NK-92 (cell line): Measurements from ENCODE around the gene MAGEA2.
"Not testable (repeated sequence)": the region's sequence is repeated elsewhere in the genome, so short reads cannot be mapped to it uniquely, and the experiment has no call there.

ENCODE experiments used
- DNase-seq: peaks from one replicate; lab custom pipeline; 2025; ENCODE audit not compliant: unreplicated experiment; lab: John Stamatoyannopoulos, UW

Gene MAGEA2

DNA sequence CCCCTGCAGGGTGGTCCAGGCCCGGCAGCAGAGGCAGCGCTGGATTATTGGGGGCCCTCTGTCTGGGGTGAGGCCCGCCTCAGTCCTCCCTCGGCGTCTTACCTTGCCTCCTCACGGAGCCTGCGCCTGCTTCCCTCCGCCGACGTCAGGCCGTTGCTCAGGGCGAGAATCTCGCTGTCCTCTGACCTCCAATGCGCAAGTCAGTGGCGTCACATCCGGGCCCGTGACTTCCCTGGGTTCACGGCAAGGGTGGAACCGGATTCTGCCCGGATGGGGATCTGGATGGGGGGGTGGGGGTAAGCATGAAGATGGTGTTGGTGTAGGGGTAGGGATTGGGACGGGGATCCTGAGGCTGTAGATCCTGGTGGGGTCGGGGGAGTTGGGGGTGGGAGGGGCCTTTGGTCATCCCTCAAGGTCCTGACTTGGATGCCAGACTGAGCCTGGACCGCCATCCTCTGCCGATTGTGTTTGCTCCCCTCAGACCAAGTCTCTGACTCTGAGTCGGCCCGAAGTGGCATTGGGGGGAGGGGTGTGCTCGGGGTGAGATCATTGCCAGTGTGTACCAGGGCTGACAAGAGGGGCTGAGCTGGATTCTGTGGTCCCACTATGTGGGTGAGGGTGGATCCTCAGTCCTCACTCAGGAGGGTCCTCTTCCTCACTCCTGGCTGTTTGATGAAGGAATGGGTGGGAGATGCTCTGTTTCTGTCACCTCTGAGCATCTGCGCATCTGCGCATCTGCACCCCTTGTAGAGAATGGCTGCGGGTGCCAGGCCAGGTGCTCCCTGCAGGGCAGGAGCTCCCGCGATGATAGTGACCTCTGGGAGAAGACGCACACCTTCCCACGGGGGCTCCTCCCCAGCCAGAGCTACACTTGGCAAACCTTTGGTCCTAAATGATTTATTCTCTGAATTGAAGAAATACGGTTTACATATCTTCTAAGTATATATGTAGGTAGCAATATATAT lies at the start of gene MAGEA2:
MAGEA2 (minus strand) TSS at position 157 of the 965 bp plus-strand sequence. CDS start 2,479 bp downstream, outside the sequence.
- not testable (repeated sequence) for DNase-seq

DNA sequence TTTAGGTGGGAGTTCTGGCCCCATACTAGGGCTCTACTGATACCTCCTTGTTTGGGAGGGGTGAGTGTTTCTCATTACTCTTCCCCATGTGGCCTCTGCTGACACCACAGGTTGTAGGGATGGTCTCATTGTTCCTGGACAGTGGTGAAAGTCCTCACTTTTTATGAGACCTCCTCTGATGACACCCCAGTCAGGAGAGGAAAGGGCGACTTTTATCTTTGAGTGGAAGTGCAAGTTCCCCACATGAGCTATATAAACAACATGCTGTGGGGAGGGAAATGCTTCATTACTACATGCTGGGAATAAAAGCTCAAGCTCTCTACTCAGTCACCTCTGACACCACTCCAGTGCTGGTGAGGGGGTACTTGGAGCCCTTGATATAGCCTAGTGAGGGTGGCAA lies 45.3 kb upstream of the MAGEA2 start:
- DNase-seq: no peak

DNA sequence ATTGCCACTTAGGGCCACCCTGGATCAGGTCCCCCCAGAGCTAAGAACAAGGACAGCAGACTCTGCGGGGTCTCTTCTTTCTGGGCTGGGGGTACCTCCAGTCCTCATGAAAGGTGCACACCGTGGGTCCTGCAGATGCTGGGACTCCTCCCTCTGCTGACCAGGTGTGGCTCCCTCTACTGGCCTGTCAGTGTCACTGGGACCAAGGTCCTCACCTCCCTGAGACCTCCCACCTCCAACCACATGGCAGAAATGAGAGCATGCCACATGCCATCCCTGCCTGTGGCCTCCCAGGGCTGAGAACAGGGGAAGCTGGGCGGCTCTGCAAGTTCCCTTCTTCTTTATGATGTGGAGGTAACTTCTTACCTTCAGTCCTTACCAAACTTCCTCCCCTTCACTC lies 33.4 kb upstream of the MAGEA2 start:
- DNase-seq: not testable (repeated sequence)

DNA sequence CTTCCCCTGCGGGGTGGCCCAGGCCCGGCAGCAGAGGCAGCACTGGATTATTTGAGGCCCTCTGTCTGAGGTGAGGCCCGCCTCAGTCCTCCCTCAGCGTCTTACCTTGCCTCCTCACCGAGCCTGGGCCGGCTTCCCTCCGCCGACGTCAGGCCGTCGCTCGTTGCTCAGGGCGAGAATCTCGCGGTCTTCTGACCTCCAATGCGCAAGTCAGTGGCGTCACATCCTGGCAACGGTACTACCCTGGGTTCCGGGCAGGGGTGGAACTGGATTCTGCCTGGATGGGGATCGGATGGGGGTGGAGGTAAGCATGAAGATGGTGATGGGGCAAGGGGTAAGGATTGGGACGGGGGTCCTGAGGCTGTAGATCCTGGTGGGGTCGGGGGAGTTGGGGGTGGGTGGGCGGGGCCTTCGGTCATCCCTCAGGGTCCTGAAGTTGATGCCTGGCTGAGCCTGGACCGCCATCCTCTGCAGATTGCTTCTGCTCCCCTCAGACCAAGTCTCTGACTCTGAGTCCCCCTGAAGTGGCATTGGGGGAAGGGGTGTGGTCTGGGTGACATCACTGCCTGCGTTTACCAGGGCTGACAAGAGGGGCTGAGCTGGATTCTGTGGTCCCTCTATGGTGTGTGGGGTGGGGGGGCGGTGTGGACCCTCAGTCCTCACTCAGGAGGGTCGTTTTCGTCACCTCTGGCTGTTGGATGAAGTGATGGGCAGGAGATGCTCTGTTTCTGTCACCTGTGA lies 16.1 kb upstream of the MAGEA2 start, which contains the start of gene MAGEA6:
MAGEA6 (minus strand) TSS at position 141 of the 741 bp plus-strand sequence. CDS start 2,039 bp downstream, outside the sequence.
- DNase-seq: not testable (repeated sequence)

GRCh38 chrX:152766562-152766961 lies 12.9 kb upstream of the MAGEA2 start:
- DNase-seq: not testable (repeated sequence)

GRCh38 chrX:152761582-152761981 lies 7.9 kb upstream of the MAGEA2 start:
- not testable (repeated sequence) for DNase-seq

DNA sequence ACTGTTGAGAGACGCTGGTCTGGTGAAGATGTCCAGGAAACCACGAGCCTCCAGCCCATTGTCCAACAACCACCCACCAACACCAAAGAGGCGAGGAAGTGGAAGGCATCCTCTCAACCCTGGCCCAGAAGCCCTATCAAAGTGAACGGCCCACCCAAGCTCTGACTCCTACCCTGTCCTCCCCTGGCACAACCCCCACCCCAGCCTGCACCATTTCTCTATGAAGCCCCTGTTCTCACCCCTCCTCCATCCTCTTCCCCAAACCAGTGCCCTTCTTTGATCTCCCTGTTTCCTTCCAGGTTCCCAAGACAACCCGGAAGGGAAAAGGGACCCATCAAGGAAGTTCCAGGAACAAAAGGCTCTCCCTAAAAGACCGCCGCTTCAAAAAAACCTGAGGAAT lies 5.9 kb upstream of the MAGEA2 start:
- DNase-seq: not testable (repeated sequence)

DNA sequence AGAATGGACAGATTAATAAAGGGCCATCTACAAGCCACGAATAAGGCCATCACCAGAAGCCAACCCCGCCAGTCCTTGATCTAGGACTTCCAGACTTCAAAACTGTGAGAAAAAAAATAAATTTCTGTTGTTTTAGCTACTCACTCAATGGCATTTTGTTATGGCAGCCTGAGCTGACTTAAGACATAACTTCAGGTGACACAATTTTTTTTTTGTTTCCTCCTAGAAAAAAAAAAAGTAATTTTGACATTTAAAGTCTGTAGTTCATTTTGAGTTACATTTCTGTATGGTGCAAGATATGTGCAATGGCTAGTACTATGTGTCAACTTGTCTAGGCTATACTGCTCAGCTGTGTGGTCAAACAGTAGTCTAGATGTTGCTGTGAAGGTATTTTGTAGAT lies 5.3 kb upstream of the MAGEA2 start, which contains the start of gene CSAG3:
CSAG3 (plus strand) TSS at position 301 of the 400 bp plus-strand sequence.
- not testable (repeated sequence) for DNase-seq

- not testable (repeated sequence) for DNase-seq
Observed at GRCh38 chrX:152754871-152755270, 1.2 kb upstream of the MAGEA2 start.

- DNase-seq: no peak
Observed at GRCh38 chrX:152738560-152738959, 15.1 kb downstream of the MAGEA2 start.

DNA sequence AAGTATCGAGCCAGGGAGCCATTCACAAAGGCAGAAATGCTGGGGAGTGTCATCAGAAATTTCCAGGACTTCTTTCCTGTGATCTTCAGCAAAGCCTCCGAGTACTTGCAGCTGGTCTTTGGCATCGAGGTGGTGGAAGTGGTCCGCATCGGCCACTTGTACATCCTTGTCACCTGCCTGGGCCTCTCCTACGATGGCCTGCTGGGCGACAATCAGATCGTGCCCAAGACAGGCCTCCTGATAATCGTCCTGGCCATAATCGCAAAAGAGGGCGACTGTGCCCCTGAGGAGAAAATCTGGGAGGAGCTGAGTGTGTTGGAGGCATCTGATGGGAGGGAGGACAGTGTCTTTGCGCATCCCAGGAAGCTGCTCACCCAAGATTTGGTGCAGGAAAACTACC lies 17.1 kb downstream of the MAGEA2 start:
- DNase-seq: not testable (repeated sequence)

- no peak for DNase-seq
Observed at GRCh38 chrX:152735860-152736511, 17.7 kb downstream of the MAGEA2 start.

GRCh38 chrX:152735101-152735500 lies 18.5 kb downstream of the MAGEA2 start:
- no peak for DNase-seq

DNA sequence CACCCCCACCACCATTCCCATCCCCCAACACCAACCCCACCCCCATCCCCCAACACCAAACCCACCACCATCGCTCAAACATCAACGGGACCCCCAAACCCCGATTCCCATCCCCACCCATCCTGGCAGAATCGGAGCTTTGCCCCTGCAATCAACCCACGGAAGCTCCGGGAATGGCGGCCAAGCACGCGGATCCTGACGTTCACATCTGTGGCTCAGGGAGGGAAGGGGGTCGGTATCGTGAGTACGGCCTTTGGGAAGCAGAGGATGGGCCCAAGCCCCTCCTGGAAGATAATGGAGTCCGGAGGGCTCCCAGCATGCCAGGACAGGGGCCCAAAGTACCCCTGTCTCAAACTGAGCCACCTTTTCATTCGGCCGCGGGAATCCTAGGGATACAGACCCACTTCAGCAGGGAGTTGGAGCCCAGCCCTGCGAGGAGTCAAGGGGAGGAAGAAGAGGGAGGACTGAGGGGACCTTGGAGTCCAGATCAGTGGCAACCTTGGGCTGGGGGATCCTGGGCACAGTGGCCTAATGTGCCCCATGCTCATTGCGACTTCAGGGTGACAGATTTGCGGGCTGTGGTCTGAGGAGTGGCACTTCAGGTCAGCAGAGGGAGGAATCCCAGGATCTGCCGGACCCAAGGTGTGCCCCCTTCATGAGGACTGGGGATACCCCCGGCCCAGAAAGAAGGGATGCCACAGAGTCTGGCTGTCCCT lies 19.3 kb downstream of the MAGEA2 start:
- not testable (repeated sequence) for DNase-seq

- no peak for DNase-seq
Observed at GRCh38 chrX:152733261-152733975, 20.2 kb downstream of the MAGEA2 start, which contains the start of the genes CSAG1 and MAGEA12. Gene CSAG1 (minus strand): TSS chrX:152733721. CDS start chrX:152732460, 1,261 bp downstream. Gene MAGEA12 (plus strand): TSS chrX:152733757. CDS start chrX:152736162, 2,405 bp downstream.

- no peak for DNase-seq
Observed at GRCh38 chrX:152725409-152725808, 28.2 kb downstream of the MAGEA2 start.

DNA sequence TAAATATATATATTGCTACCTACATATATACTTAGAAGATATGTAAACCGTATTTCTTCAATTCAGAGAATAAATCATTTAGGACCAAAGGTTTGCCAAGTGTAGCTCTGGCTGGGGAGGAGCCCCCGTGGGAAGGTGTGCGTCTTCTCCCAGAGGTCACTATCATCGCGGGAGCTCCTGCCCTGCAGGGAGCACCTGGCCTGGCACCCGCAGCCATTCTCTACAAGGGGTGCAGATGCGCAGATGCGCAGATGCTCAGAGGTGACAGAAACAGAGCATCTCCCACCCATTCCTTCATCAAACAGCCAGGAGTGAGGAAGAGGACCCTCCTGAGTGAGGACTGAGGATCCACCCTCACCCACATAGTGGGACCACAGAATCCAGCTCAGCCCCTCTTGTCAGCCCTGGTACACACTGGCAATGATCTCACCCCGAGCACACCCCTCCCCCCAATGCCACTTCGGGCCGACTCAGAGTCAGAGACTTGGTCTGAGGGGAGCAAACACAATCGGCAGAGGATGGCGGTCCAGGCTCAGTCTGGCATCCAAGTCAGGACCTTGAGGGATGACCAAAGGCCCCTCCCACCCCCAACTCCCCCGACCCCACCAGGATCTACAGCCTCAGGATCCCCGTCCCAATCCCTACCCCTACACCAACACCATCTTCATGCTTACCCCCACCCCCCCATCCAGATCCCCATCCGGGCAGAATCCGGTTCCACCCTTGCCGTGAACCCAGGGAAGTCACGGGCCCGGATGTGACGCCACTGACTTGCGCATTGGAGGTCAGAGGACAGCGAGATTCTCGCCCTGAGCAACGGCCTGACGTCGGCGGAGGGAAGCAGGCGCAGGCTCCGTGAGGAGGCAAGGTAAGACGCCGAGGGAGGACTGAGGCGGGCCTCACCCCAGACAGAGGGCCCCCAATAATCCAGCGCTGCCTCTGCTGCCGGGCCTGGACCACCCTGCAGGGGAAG lies 39.5 kb downstream of the MAGEA2 start, which contains the start of gene MAGEA2B:
MAGEA2B (plus strand) TSS at position 814 of the 973 bp plus-strand sequence. CDS start 2,479 bp downstream, outside the sequence.
- DNase-seq: not testable (repeated sequence)

DNA sequence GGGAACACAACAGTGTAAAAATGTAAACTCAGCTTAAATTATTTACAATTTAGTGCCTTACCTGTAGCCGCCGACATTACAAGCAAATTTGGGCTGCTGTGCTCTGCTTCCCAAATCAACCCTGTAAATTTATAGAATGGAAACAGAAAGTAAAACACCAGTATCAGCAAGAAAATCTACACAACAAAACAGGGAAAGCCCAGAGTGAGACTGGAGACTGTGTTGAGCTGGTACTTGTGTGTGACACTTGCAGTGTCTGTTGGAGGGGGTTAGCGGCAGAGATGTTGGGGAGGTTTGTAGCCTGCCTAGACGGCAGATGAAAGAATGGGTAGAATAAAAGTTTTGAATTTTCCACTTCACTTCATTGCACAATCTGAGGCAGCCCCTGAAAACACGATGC lies 40.4 kb downstream of the MAGEA2 start:
- not testable (repeated sequence) for DNase-seq
